T-helper 1 cell treated with Interleukin-12 subunit alpha and Interleukin-12 subunit beta and Interleukin-4 antibody, amounts not matched to agents 30 μg/mL and 1 μg/mL, for 36 hours (primary cell): ENCODE results near the gene INPPL1.
A peak's percentile ranks its signal among the peaks of the same experiment; 100 is the strongest.

Experiments used
- H3K27ac Mint-ChIP-seq: one replicate; pipeline ENCODE4 v1.8.0; 2021; ENCODE audit warnings: mild to moderate bottlenecking, mixed read lengths
- H3K27me3 Mint-ChIP-seq: one replicate; pipeline ENCODE4 v1.8.0; 2021; ENCODE audit warnings: low read depth, mixed read lengths
- H3K36me3 Mint-ChIP-seq: one replicate; pipeline ENCODE4 v1.8.0; 2021; ENCODE audit warnings: low read depth, mixed read lengths
- H3K4me1 Mint-ChIP-seq: one replicate; pipeline ENCODE4 v1.8.0; 2021; ENCODE audit warnings: low read depth, mixed read lengths
- H3K4me3 Mint-ChIP-seq: one replicate; pipeline ENCODE4 v1.8.0; 2021; ENCODE audit warnings: mild to moderate bottlenecking, moderate library complexity, mixed read lengths
- H3K9me3 Mint-ChIP-seq: one replicate; pipeline ENCODE4 v1.8.0; 2021; ENCODE audit warnings: mixed read lengths

The INPPL1 gene

DNA sequence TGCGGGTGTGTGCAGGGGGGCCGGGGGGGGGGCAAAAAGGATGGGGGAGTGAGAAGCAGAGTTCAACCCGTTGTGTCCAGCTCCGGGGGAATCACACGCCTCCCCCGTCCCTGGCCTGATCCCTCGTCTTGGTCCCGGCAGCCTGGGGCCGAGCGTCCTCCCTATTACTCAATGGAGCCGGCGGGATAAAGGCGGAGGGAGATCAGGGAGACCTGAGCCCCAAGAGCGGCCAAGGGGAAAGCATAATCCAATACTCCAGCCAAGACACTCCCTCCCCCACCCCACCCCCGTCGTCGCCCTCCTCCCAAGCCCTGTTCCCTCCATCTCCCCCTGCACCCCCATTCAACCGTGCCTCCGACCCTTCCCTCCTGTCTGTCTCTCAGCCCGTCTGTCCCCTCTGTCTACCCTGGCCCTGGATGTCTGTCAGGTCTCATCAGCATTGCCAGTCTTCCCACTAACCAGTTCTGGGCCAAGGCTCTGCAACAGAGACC is 16.8 kb downstream of the INPPL1 start:
- Mint-ChIP-seq H3K27ac (no peak overlapping the region), H3K27me3 (peaks cover 45% of the 10 kb centered on the region), H3K4me1 (peaks cover 14% of the 10 kb centered on the region), H3K4me3 (no peak overlapping the region), H3K9me3 (no peaks in the 10 kb centered on the region), H3K36me3 (peaks cover 17% of the 10 kb centered on the region)

DNA sequence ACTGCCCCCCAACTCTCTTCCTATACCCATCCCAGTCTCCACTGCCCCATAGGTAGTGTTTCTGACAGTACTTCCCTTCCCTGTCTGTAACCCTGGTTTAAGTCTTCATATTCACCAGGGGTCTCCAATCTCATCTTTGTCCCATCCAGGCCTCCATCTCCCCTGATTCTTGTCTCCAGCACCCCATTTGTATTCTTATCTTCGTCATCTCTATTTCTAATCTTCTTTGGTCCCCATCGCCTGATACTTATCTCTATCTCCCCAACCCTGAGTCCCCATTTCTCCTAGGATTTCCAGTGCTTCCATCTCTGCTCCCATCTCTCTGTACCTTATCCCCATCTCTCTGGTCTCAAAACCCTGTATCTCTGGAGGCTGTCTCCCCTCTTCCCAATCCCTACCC is 17.6 kb downstream of the INPPL1 start:
- no peaks in the 10 kb centered on the region for H3K9me3 Mint-ChIP-seq
- no peak overlapping the region for H3K27ac Mint-ChIP-seq
- peaks cover 45% of the 10 kb centered on the region for H3K27me3 Mint-ChIP-seq
- H3K4me3 Mint-ChIP-seq = no peak overlapping the region
- H3K36me3 Mint-ChIP-seq = peaks cover 12% of the 10 kb centered on the region
- H3K4me1 Mint-ChIP-seq = peaks cover 14% of the 10 kb centered on the region

DNA sequence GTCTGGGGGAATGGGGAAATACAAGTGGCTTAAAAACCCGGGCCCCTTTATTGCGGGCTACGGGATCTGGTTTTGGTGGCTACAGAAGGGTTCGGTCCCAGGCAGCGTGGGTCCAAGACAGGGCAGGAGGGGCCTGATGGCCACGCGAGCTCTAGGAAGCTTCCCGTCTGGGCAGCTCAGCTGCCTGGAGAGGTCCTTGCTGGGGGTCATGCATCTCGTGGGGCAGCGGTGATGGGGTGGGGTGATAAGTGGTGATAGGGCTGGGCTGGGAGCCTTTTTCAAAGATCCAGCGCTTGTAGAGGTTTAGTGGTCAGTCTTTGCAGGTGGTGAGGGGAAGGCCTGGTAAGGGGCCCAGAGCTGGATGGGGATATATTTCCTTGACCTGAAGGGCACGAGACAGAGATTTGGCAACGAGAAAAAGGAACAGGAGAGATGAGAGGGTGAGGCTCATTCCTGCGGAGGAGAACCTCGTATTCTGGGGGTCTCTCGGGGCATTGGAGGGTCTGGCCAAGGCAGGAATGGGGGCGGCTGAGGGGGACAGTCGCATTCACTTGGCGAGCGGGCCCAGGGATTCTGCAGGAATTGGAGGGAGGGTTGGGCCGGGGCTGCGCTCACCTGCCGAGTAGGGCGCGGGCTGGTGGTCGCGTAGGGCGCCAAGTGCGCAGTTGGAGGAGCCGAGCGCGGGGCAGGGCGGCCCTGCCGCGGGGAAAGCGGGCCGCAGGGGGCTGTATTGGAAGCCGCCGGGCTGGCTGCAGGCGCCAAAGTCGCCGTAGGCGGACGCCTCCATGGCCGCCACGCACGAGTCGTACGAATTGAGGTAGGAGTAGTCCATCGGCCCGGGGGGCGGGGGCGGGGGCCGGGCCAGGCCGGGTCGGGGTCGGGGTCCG is 18.8 kb downstream of the INPPL1 start:
- Mint-ChIP-seq H3K27me3 (peaks cover 45% of the 10 kb centered on the region), H3K36me3 (peaks cover 12% of the 10 kb centered on the region), H3K4me1 (peaks cover 14% of the 10 kb centered on the region), H3K9me3 (no peaks in the 10 kb centered on the region), H3K27ac (no peak overlapping the region), H3K4me3 (no peak overlapping the region)

DNA sequence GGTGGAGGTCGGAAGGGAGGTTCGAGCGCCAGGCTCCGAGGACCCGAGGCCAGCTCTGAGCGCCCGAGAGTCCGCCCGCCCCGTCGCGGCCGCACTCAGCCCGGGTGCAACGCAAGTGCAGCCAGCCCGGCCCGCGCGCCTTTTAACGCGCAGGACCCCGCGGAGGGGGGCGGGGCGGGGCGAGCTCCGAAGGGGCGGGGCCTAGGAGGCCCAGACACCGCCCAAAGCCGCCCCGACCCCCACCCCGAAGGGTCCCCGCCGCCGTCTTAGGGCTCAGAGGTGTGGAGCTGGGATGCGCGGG is 19.4 kb downstream of the INPPL1 start, which contains the start of gene PHOX2A:
PHOX2A (minus strand) TSS at position 117 of the 301 bp plus-strand sequence. CDS start 172 bp downstream, outside the sequence.
- H3K27ac Mint-ChIP-seq = no peak within 1 kb of the TSS
- H3K4me1 Mint-ChIP-seq = peaks cover 14% of the 10 kb centered on the region
- no peaks in the 10 kb centered on the region for H3K9me3 Mint-ChIP-seq
- H3K4me3 Mint-ChIP-seq = peak within 1 kb of the TSS; percentile 12
- peaks cover 9% of the 10 kb centered on the region for H3K36me3 Mint-ChIP-seq
- H3K27me3 Mint-ChIP-seq = peaks cover 41% of the 10 kb centered on the region

DNA sequence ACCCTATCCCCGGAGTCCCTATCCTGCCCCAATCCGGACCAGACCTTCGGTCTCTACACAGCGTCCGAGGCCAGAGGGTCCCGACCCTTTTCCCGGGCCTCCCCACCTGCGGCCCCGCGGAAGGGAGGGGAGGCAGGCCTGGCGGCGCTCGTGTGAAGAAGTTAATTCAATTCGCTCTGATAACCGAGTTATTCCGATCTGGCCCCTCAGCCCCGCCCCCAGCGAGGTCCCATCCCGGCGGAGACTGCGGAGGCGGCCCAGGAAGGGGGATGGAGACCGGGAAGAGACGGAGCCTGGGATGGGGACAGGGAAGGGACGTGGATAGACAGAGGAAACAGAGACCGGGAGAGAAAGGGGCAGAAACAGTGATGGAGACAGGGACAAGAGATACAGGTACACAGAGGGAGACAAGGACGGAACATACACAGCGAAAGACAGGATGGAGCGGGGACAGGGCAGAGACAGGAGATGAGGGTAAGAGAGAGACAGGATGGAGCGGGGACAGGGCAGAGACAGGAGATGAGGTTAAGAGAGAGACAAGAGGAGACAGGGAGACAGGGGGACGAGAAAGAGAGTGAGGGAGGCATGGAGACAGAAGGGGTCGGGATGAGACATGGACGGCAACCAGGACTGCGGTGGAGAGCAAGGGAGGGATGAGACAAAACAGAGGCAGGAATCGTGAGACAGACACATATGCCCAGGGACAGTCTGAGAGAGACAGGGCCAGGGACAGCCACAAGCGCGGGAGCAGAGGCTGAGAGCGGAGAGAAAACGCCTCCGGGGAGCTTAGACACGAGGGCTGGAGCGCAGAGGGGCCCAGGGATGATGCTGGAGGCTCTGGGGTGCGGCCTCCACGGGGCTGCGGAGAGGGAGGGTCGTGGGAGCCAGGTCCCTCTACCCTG is 20.0 kb downstream of the INPPL1 start:
- peak overlapping the region; percentile 12 for H3K4me3 Mint-ChIP-seq
- H3K27ac Mint-ChIP-seq = no peak overlapping the region
- H3K9me3 Mint-ChIP-seq = no peaks in the 10 kb centered on the region
- peaks cover 12% of the 10 kb centered on the region for H3K4me1 Mint-ChIP-seq
- H3K36me3 Mint-ChIP-seq = peaks cover 8% of the 10 kb centered on the region
- peaks cover 37% of the 10 kb centered on the region for H3K27me3 Mint-ChIP-seq

DNA sequence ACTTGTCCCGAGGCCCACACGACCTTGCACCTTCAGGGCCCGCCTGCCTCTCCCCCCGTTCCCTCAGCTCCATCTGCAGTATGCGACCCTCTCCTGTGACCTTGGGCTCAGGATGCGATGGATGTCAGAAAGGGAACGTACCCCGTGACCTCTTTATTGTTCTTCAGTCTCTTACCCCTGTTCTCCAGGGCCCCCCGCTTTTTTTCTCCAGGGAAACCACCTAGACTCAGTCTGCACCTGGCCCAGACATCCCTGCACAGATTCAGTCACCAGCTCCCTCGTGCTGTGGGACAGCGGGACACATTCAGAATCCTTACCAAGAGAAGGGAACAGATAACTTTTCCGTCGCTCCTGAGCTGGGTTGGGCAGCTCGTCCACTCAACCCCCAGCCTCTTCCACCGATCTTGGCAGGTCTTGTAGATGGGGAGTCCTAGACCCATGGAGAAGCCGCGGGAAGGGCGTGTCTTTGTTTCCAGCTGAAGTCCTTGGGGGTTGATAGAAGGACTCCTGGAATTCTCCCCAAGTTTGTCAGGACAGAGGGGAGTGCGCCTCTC is 20.8 kb downstream of the INPPL1 start:
- Mint-ChIP-seq H3K9me3 (no peaks in the 10 kb centered on the region), H3K27me3 (peaks cover 37% of the 10 kb centered on the region), H3K4me1 (peaks cover 10% of the 10 kb centered on the region), H3K4me3 (no peak overlapping the region), H3K36me3 (peaks cover 7% of the 10 kb centered on the region), H3K27ac (no peak overlapping the region)

DNA sequence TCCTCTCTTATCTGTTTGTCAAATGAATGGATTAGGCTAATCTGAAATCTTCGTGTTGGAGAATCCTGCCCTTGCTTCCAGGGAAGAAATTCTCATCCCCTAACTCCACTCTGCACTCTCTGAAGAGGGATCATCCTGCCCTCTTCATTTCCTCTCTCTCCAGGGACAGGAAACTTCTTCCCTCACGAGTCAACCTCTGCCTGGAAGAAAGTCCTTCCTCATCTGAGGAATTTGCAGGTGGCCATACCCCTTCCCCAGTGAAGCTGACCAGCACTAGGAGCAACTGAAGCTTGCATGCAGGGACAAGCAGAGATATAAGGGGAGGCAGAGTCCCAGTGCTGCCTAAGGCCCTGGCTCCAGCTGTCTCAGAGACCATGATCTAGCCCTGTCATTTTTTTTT is 23.0 kb downstream of the INPPL1 start:
- Mint-ChIP-seq H3K27ac (no peak overlapping the region), H3K9me3 (no peaks in the 10 kb centered on the region), H3K36me3 (peaks cover 3% of the 10 kb centered on the region), H3K4me3 (no peak overlapping the region), H3K27me3 (peaks cover 14% of the 10 kb centered on the region), H3K4me1 (peaks cover 7% of the 10 kb centered on the region)

DNA sequence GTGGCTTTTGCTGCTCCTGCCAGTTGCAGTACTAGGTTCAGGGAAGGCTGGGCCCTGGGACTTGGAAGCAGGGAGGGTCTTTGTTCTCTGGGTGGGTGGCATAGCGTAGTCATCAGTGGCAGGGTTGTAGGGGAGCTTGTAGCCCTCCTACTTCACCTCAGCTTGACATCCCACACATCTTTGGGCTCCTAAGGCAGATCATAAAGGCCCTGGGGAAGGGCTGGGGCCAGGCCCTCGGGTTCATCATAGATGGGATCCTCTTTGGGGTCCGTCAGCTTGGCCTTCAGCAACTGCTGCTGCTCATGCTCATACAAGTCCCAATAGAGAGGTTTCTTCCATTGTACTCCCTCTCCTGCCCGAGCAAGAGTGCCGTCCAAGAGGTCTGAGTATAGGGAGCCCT is 25.4 kb downstream of the INPPL1 start:
- no peaks in the 10 kb centered on the region for H3K36me3 Mint-ChIP-seq
- no peaks in the 10 kb centered on the region for H3K9me3 Mint-ChIP-seq
- no peak overlapping the region for H3K27ac Mint-ChIP-seq
- no peaks in the 10 kb centered on the region for H3K4me1 Mint-ChIP-seq
- peaks cover 17% of the 10 kb centered on the region for H3K27me3 Mint-ChIP-seq
- H3K4me3 Mint-ChIP-seq = no peak overlapping the region

DNA sequence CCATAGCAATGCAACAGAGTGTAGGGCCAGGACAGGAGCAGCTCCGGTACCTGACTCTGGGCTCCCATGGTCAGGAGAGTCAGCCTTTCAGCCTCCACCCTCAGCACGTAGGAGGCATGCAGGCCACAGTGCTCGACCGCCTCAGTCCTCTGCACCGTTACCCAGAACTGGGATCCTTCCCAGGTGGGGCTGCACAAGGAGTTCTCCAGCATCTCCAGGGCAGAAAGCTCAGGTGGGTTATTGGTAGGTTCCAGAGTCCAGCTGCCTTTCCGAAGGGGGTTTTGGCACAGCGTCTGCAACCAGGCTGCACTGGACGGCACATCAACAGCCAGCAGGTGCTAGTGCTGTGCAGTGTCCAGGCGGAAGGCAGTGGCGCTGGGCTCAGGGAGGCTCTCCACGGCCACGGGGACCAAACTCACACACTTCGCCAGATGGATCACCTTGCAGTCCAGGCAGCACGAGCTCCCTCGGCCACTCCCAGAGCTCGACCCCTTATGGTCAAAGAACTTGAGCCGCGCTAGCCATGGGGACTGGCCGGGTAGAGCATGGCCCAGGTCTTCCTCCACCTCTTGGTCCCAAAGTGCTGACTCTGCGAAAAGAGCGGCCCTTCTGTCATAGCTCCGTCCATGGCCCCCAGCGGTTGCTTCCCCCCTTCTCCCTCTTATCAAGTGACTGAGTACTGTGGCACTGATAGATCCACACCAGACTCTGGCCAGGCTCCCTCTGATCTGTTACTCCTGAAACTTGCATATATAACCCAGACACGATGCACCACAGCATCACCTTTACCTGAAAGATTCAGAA is 26.3 kb downstream of the INPPL1 start:
- Mint-ChIP-seq H3K27me3 (peaks cover 23% of the 10 kb centered on the region), H3K4me1 (no peaks in the 10 kb centered on the region), H3K4me3 (no peak overlapping the region), H3K36me3 (no peaks in the 10 kb centered on the region), H3K9me3 (no peaks in the 10 kb centered on the region), H3K27ac (no peak overlapping the region)

DNA sequence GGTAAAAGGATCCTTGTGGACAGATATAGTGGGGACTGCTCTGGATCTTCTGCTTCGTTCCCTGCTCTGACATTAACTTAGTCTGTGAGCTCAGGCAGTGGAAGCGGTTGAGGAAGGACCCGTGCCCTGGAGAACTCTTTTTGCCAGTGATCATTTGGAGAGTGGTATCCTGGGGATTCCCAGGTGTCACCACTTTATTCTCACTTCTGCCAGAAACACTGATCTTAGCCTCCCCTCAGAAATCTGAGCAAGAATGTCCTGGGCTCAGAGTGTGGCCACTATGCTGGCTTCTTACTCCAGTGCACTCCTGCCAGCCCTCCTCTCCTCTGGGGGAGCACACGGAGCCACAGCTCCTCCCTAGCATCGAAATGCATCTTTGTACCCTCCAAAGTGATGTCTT is 27.0 kb downstream of the INPPL1 start:
- Mint-ChIP-seq H3K9me3 (no peaks in the 10 kb centered on the region), H3K4me3 (no peak overlapping the region), H3K4me1 (no peaks in the 10 kb centered on the region), H3K27me3 (peaks cover 26% of the 10 kb centered on the region), H3K27ac (no peak overlapping the region), H3K36me3 (no peaks in the 10 kb centered on the region)

DNA sequence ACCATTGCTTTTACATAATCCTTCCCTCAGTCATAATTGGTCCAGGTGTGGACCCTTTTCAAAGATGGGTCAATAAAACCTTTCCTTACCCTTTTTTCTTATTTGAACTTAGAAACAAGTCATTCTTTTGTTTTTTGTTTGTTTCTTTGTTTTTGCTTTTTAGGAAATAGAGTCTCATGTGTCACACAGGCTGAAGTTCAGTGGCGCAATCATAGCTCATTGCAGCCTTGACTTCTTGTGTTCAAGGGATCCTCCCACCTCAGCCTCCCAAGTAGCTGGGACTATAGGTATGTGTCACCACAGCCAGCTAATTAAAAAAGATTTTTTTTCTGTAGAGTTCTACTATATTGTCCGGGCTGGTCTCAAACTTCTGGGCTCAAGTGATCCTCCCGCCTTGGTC is 28.8 kb downstream of the INPPL1 start:
- H3K36me3 Mint-ChIP-seq = no peaks in the 10 kb centered on the region
- no peaks in the 10 kb centered on the region for H3K4me1 Mint-ChIP-seq
- no peaks in the 10 kb centered on the region for H3K9me3 Mint-ChIP-seq

DNA sequence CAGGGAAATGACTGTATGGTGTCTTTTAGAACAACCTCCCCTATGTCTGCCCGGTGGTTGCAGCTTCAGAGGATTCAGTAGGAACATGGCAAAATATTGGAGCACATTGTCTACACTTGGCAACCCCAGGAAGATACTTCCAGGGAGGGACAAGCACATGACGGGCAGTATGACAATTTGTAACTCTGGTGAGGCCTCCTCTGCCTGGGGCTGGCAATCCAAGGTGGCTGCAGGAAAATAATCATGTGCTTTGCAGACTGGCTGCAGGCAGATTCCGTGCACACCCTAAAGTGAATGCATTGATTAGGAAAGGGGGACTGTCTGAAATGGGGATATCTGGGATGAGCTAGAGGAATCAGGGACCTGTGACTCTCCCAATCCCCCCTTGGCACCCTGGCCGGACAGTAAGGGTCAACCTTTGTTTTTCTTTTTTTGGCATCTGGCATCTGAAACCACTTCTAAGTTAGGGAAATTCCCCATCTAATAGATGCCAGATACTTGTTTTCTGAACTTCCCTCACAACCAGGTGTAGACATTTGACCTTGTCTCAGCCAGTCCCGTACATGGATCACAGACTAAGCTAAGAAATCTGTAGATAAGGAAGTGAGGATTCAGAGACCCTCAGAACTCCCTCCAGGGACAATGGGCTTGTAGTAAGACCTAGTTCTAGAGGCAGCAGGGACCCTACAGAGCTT is 29.9 kb downstream of the INPPL1 start:
- Mint-ChIP-seq H3K36me3 (no peaks in the 10 kb centered on the region), H3K9me3 (no peaks in the 10 kb centered on the region), H3K27ac (no peak overlapping the region), H3K4me1 (no peaks in the 10 kb centered on the region), H3K4me3 (no peak overlapping the region), H3K27me3 (peaks cover 30% of the 10 kb centered on the region)

More for the DNA sequence above, 28.8 kb downstream of the INPPL1 start:
- no peak overlapping the region for H3K27ac Mint-ChIP-seq
- H3K27me3 Mint-ChIP-seq = peaks cover 30% of the 10 kb centered on the region
- H3K4me3 Mint-ChIP-seq = no peak overlapping the region

DNA sequence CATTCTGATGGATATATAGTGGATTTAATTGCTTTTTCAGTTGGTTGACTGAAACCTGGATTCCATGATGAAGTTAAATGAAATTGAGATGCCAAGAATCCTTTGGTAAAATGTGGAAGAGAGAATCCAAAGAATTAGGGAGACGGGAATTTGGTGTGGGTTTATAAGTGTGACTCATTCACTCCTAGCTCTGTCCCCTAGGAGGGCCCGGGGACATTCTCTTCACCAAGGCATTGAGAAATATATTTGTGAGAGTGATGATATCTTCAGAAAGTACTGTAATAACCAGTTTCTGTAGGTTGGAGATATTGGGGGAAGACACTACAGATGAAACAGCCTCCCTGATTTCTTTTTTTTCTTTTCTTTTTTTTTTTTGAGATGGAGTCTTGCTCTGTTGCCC is 33.0 kb downstream of the INPPL1 start:
- Mint-ChIP-seq H3K9me3 (no peaks in the 10 kb centered on the region), H3K36me3 (no peaks in the 10 kb centered on the region), H3K27ac (no peak overlapping the region), H3K27me3 (peaks cover 36% of the 10 kb centered on the region), H3K4me1 (no peaks in the 10 kb centered on the region), H3K4me3 (no peak overlapping the region)
